Nephron progenitor cell (in vitro differentiated cells): ENCODE measurements around the gene NXPE2.
"Not testable (repeated sequence)": the region's sequence is repeated elsewhere in the genome, so short reads cannot be mapped to it uniquely, and the experiment has no call there.

Experiments used
- DNase-seq: peaks from one replicate; pipeline ENCODE4 v3.0.0; 2021
- H3K27ac Mint-ChIP-seq: 2 replicates; pipeline ENCODE4 v1.8.0; 2021; ENCODE audit warnings: mild to moderate bottlenecking, moderate library complexity, mixed read lengths
- H3K27me3 Mint-ChIP-seq: 2 replicates; pipeline ENCODE4 v1.8.0; 2021; ENCODE audit warnings: mild to moderate bottlenecking, low read depth, mixed read lengths; ENCODE audit not compliant: poor library complexity
- H3K36me3 Mint-ChIP-seq: 2 replicates; pipeline ENCODE4 v1.8.0; 2021; ENCODE audit warnings: low read depth, mixed read lengths
- H3K4me1 Mint-ChIP-seq: 2 replicates; pipeline ENCODE4 v1.8.0; 2021; ENCODE audit warnings: mixed read lengths
- H3K4me3 Mint-ChIP-seq: 2 replicates; pipeline ENCODE4 v1.8.0; 2021; ENCODE audit warnings: mild to moderate bottlenecking, moderate library complexity, mixed read lengths
- H3K9me3 Mint-ChIP-seq: 2 replicates; pipeline ENCODE4 v1.8.0; 2021; ENCODE audit warnings: mild to moderate bottlenecking, moderate library complexity, mixed read lengths
- TF ChIP-seq, protein P1 (sequence below): fragments of 200-600 bp; sonication (generic); IDR thresholded peaks from 2 replicates; pipeline ENCODE4 v1.5.0; 2021; ENCODE audit warnings: antibody characterized with exemption

NXPE2 gene

GRCh38 chr11:114678125-114679036 lies at the start of gene NXPE2:
NXPE2 (plus strand) TSS chr11:114678527; CDS start chr11:114678576, 49 bp downstream.
- Mint-ChIP-seq H3K36me3 (peaks cover 9% of the 10 kb centered on the region), H3K4me1 (peaks cover 7% of the 10 kb centered on the region), H3K9me3 (peaks cover 39% of the 10 kb centered on the region), H3K27ac (no peak within 1 kb of the TSS), H3K27me3 (no peaks in the 10 kb centered on the region), H3K4me3 (no peak within 1 kb of the TSS)
- DNase-seq = no peak
- TF ChIP-seq, protein P1, sequence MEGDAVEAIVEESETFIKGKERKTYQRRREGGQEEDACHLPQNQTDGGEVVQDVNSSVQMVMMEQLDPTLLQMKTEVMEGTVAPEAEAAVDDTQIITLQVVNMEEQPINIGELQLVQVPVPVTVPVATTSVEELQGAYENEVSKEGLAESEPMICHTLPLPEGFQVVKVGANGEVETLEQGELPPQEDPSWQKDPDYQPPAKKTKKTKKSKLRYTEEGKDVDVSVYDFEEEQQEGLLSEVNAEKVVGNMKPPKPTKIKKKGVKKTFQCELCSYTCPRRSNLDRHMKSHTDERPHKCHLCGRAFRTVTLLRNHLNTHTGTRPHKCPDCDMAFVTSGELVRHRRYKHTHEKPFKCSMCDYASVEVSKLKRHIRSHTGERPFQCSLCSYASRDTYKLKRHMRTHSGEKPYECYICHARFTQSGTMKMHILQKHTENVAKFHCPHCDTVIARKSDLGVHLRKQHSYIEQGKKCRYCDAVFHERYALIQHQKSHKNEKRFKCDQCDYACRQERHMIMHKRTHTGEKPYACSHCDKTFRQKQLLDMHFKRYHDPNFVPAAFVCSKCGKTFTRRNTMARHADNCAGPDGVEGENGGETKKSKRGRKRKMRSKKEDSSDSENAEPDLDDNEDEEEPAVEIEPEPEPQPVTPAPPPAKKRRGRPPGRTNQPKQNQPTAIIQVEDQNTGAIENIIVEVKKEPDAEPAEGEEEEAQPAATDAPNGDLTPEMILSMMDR = no peak

GRCh38 chr11:114631445-114631965 lies 46.8 kb upstream of the NXPE2 start:
- DNase-seq, H3K36me3 Mint-ChIP-seq, H3K4me3 Mint-ChIP-seq, H3K4me1 Mint-ChIP-seq, H3K27ac Mint-ChIP-seq, H3K27me3 Mint-ChIP-seq: not testable (repeated sequence)
- H3K9me3 Mint-ChIP-seq = peaks cover 28% of the 10 kb centered on the region

DNA sequence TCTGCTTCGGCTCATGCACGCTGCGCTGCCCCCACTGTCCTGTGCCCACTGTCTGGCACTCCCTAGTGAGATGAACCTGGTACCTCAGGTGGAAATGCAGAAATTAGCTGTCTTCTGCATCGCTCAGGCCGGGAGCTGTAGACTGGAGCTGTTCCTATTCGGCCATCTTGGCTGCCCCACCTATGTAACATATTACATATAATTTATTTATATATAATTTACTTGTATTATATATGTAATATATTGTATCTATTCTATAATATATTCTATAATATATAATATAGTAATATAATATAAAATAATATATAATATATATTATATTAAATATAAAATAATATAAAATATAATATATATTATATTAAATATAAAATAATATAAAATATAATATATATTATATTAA lies 38.9 kb upstream of the NXPE2 start:
- H3K36me3 Mint-ChIP-seq, H3K4me1 Mint-ChIP-seq, DNase-seq, H3K27me3 Mint-ChIP-seq, H3K4me3 Mint-ChIP-seq, H3K27ac Mint-ChIP-seq: not testable (repeated sequence)
- peaks cover 32% of the 10 kb centered on the region for H3K9me3 Mint-ChIP-seq

DNA sequence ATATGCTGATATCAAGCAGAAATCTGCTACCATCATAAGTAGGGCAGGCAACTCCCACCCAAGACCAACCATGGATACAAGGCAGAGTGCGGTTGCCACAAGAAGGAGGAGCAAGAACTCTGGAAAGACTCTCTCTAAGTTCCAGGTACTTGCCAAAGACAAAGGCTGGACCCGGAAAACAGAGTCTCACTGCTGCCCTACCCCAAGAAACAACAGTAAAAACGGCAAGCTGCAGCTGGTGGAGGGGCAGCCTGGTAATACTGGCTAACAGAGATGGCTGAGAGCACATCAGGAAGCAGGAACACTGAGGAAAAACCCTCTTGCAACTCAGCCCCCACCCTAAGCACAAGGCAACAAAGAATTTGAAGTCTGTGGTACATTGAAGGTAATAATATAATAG lies 27.7 kb upstream of the NXPE2 start:
- TF ChIP-seq, protein P1 = no peak
- H3K4me1 Mint-ChIP-seq = no peaks in the 10 kb centered on the region
- no peak overlapping the region for H3K27ac Mint-ChIP-seq
- peaks cover 9% of the 10 kb centered on the region for H3K9me3 Mint-ChIP-seq
- DNase-seq = no peak
- peaks cover 3% of the 10 kb centered on the region for H3K27me3 Mint-ChIP-seq
- H3K4me3 Mint-ChIP-seq = no peak overlapping the region
- H3K36me3 Mint-ChIP-seq = no peaks in the 10 kb centered on the region

- H3K4me3 Mint-ChIP-seq = no peak overlapping the region
- H3K9me3 Mint-ChIP-seq = peaks cover 9% of the 10 kb centered on the region
- TF ChIP-seq, protein P1 = no peak
- H3K36me3 Mint-ChIP-seq = no peaks in the 10 kb centered on the region
- H3K4me1 Mint-ChIP-seq = no peaks in the 10 kb centered on the region
- no peak for DNase-seq
- peaks cover 3% of the 10 kb centered on the region for H3K27me3 Mint-ChIP-seq
- no peak overlapping the region for H3K27ac Mint-ChIP-seq
Observed at GRCh38 chr11:114651145-114651718, 27.1 kb upstream of the NXPE2 start.

DNA sequence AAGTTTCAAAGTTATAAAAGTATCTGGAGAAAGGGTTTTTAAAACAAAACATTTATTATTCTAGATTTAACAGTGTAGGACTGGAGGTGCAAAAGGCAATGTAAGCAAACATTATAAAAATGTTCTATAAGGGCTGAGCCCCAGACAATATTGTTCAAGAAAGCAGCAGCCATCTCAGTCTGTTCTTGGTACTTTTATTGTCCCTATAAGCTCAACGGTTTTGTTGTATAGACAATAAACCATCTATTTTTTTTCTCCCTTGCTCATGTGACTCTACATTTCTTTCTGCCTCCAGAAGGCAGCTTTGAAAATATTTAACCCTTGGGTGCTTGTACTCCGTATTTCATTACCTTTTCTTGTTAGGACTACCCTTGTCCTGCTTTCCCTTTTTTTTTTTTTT lies 25.2 kb upstream of the NXPE2 start:
- H3K27ac Mint-ChIP-seq = no peak overlapping the region
- H3K9me3 Mint-ChIP-seq = peaks cover 9% of the 10 kb centered on the region
- peaks cover 3% of the 10 kb centered on the region for H3K27me3 Mint-ChIP-seq
- no peak overlapping the region for H3K4me3 Mint-ChIP-seq
- no peaks in the 10 kb centered on the region for H3K4me1 Mint-ChIP-seq
- no peak for DNase-seq
- H3K36me3 Mint-ChIP-seq = no peaks in the 10 kb centered on the region
- TF ChIP-seq, protein P1 = no peak
